Measurements from ENCODE around the gene SYNPO2. TPM values are rescaled to one million over a fixed set of nuclear protein-coding genes. Genes with fewer than 3 reads are reported as not detected.
"Not testable (repeated sequence)": the region's sequence is repeated elsewhere in the genome, so short reads cannot be mapped to it uniquely, and the experiment has no call there.

The SYNPO2 gene
- total RNA-seq, 3 donors from 2014 or later = 18.9 to 804 (median 91.1) TPM

DNA sequence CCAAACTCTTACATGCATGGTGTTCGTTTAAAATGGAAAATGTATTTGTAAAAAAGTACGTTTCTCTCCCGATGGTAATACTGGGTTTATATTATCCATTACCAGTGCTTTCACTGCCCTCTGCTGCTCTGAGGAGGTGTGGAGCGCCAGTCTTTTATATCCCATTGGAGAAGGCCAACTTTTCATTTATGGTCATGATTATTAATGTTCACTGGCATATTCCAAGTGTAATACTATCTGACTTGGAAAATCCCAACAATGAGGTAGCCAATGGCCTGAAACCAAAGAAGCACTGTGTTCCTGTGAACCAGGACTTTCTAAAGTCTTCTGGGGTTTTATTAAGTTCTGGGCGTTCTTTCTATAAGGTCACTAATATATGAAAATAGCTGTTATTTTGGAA is 80.7 kb downstream of the SYNPO2 start:
- Histone ChIP-seq H3K4me3 (no peak overlapping the region), H3K36me3 (ENCODE audit: low read depth) (no peaks in the 10 kb centered on the region), H3K4me1 (ENCODE audit: low read depth) (peaks cover 7% of the 10 kb centered on the region), H3K9me3 (no peaks in the 10 kb centered on the region)
- DNase-seq (peak in 1 of 3 donors; percentile 65), ATAC-seq (peak; percentile 78)
- TF ChIP-seq, protein P1, sequence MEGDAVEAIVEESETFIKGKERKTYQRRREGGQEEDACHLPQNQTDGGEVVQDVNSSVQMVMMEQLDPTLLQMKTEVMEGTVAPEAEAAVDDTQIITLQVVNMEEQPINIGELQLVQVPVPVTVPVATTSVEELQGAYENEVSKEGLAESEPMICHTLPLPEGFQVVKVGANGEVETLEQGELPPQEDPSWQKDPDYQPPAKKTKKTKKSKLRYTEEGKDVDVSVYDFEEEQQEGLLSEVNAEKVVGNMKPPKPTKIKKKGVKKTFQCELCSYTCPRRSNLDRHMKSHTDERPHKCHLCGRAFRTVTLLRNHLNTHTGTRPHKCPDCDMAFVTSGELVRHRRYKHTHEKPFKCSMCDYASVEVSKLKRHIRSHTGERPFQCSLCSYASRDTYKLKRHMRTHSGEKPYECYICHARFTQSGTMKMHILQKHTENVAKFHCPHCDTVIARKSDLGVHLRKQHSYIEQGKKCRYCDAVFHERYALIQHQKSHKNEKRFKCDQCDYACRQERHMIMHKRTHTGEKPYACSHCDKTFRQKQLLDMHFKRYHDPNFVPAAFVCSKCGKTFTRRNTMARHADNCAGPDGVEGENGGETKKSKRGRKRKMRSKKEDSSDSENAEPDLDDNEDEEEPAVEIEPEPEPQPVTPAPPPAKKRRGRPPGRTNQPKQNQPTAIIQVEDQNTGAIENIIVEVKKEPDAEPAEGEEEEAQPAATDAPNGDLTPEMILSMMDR (IDR thresholded peaks at IDR 0.05) = no peak
- intact Hi-C loops (cut with DNase I, micrococcal nuclease) = loop anchor here (10.0 kb wide), 2 partner anchors 75 to 205 kb away; no protein-coding TSS in a partner anchor

DNA sequence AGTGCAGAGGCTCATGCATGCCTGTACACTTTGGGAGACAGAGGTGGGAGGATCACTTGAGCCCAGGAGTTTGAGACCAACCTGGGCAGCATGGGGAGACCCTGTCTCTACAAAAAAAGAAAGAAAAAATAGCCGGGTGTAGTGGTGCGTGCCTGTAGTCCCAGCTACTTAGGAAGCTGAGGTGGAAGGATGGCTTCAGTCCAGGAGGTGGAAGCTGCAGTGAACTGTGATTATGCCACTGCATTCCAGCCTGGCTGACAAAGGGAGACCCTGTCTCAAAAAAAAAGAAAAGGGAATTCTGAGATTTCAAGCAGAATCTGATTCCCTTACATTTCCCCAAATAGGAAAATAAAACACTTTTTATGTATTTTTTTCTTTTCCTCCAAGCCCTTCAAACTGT is 83.5 kb downstream of the SYNPO2 start:
- H3K36me3 ChIP-seq (ENCODE audit: low read depth) = no peaks in the 10 kb centered on the region
- peaks cover 7% of the 10 kb centered on the region for H3K4me1 ChIP-seq (ENCODE audit: low read depth)
- no peak overlapping the region for H3K4me3 ChIP-seq
- no peaks in the 10 kb centered on the region for H3K9me3 ChIP-seq
- DNase-seq (no peak), ATAC-seq (no peak)
- intact Hi-C loops (cut with DNase I, micrococcal nuclease) = loop anchor here in 1 of 2 donors (10.0 kb wide), 1 partner anchor 227 kb away; no protein-coding TSS in a partner anchor
- TF ChIP-seq, protein P1 (IDR thresholded peaks at IDR 0.05) = no peak

GRCh38 chr4:118973295-118973694 is 84.6 kb downstream of the SYNPO2 start:
- no peak for DNase-seq
- intact Hi-C loops (cut with DNase I, micrococcal nuclease) = loop anchor here in 1 of 2 donors (10.0 kb wide), 1 partner anchor 228 kb away; no protein-coding TSS in a partner anchor
- peaks cover 6% of the 10 kb centered on the region for H3K4me1 ChIP-seq (ENCODE audit: low read depth)
- H3K4me3 ChIP-seq = no peak overlapping the region
- TF ChIP-seq, protein P1 (IDR thresholded peaks at IDR 0.05) = no peak
- no peak for ATAC-seq
- H3K9me3 ChIP-seq = no peaks in the 10 kb centered on the region
- H3K36me3 ChIP-seq (ENCODE audit: low read depth) = no peaks in the 10 kb centered on the region

- no peaks in the 10 kb centered on the region for H3K36me3 ChIP-seq (ENCODE audit: low read depth)
- TF ChIP-seq, protein P1 (IDR thresholded peaks at IDR 0.05) = no peak
- H3K4me1 ChIP-seq (ENCODE audit: low read depth) = no peaks in the 10 kb centered on the region
- DNase-seq = no peak
- H3K4me3 ChIP-seq = no peak overlapping the region
- intact Hi-C loops (cut with DNase I, micrococcal nuclease) = loop anchor here in 1 of 2 donors (10.0 kb wide), 1 partner anchor 230 kb away; no protein-coding TSS in a partner anchor
- no peaks in the 10 kb centered on the region for H3K9me3 ChIP-seq
- ATAC-seq = no peak
Measured at GRCh38 chr4:118974758-118975157, 86.1 kb downstream of the SYNPO2 start.

DNA sequence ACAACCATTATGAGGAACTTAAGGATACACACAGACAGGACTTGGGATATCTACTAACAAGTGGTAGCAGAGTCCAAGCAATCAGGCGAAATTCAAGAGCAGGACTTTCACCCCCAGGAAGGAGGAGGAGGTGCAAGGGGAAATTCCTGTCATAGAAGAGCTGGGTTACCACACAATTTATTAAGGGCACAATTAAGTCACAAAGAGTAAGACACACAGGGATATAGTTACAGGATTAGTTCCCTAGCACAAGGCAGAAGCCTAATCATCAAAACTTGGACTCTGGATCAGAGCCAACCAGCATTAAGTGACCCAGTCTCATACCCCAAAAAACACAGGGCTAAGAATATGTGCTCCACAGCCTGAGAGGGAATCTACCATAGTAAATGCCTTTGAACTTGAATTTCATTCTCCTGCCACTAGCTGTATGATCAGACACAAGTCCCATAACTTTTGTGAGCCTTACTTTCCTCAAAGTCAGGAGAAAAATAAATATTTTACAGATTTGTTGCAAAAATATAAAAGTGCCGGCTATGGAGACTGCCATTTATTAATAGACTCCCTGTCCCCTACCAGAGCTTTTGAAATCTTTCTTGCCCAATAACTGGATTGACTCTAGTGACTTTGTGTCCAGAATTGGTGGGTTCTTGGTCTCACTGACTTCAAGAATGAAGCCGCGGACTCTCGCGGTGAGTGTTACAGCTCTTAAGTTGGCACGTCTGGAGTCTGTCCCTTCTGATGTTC is 87.0 kb downstream of the SYNPO2 start:
- Histone ChIP-seq H3K36me3 (ENCODE audit: low read depth) (no peaks in the 10 kb centered on the region), H3K9me3 (no peaks in the 10 kb centered on the region), H3K4me3 (no peak overlapping the region), H3K4me1 (ENCODE audit: low read depth) (no peaks in the 10 kb centered on the region)
- intact Hi-C loops (cut with DNase I, micrococcal nuclease) = loop anchor here in 1 of 2 donors (10.0 kb wide), 1 partner anchor 231 kb away; no protein-coding TSS in a partner anchor
- no peak for DNase-seq
- TF ChIP-seq, protein P1 (IDR thresholded peaks at IDR 0.05) = no peak
- no peak for ATAC-seq

GRCh38 chr4:118976193-118976560 is 87.5 kb downstream of the SYNPO2 start:
- H3K9me3 ChIP-seq; ATAC-seq; H3K4me1 ChIP-seq (ENCODE audit: low read depth); H3K36me3 ChIP-seq (ENCODE audit: low read depth); H3K4me3 ChIP-seq; DNase-seq: not testable (repeated sequence)
- intact Hi-C loops (cut with DNase I, micrococcal nuclease) = loop anchor here in 1 of 2 donors (10.0 kb wide), 1 partner anchor 231 kb away; no protein-coding TSS in a partner anchor

- not testable (repeated sequence) for H3K36me3 ChIP-seq (ENCODE audit: low read depth); DNase-seq; H3K9me3 ChIP-seq; H3K4me3 ChIP-seq; ATAC-seq; H3K4me1 ChIP-seq (ENCODE audit: low read depth)
- intact Hi-C loops (cut with DNase I, micrococcal nuclease) = loop anchor here in 1 of 2 donors (10.0 kb wide), 1 partner anchor 232 kb away; no protein-coding TSS in a partner anchor
Measured at GRCh38 chr4:118977100-118977499, 88.4 kb downstream of the SYNPO2 start.

All from mucosa of descending colon (tissue), 3 donors.